WERI-Rb-1 (cell line): ENCODE data around the gene FAM200C.

Experiments
- DNase-seq: peaks from one replicate; pipeline ENCODE4 v3.0.0-alpha.2; 2020
- H3K27ac ChIP-seq: fragments of 250-450 bp; sonication (Bioruptor Pico); 2 replicates; pipeline ENCODE4 v1.5.1; 2020; ENCODE audit warnings: mild to moderate bottlenecking, moderate library complexity
- H3K27me3 ChIP-seq: fragments of 250-450 bp; sonication (Bioruptor Pico); 2 replicates; pipeline ENCODE4 v1.5.1; 2021; ENCODE audit warnings: mild to moderate bottlenecking, low read depth, moderate library complexity; ENCODE audit not compliant: insufficient read depth, severe bottlenecking
- H3K36me3 ChIP-seq: fragments of 250-450 bp; sonication (Bioruptor Pico); 2 replicates; pipeline ENCODE4 v1.5.1; 2020; ENCODE audit warnings: mild to moderate bottlenecking, moderate library complexity
- H3K4me3 ChIP-seq: 2 replicates; pipeline ENCODE4 v1.5.1; 2011; ENCODE audit warnings: low read depth, mild to moderate bottlenecking, control low read depth, low read length
- H3K9me3 ChIP-seq: fragments of 250-450 bp; sonication (Bioruptor Pico); 2 replicates; pipeline ENCODE4 v1.5.1; 2021; ENCODE audit warnings: mild to moderate bottlenecking, moderate library complexity; ENCODE audit not compliant: severe bottlenecking
- TF ChIP-seq, protein P1 (sequence below): IDR thresholded peaks from 2 replicates; pipeline ENCODE4 v1.5.1; 2011; ENCODE audit warnings: low read depth, mild to moderate bottlenecking, control low read depth, inconsistent platforms, low read length

Gene FAM200C

DNA sequence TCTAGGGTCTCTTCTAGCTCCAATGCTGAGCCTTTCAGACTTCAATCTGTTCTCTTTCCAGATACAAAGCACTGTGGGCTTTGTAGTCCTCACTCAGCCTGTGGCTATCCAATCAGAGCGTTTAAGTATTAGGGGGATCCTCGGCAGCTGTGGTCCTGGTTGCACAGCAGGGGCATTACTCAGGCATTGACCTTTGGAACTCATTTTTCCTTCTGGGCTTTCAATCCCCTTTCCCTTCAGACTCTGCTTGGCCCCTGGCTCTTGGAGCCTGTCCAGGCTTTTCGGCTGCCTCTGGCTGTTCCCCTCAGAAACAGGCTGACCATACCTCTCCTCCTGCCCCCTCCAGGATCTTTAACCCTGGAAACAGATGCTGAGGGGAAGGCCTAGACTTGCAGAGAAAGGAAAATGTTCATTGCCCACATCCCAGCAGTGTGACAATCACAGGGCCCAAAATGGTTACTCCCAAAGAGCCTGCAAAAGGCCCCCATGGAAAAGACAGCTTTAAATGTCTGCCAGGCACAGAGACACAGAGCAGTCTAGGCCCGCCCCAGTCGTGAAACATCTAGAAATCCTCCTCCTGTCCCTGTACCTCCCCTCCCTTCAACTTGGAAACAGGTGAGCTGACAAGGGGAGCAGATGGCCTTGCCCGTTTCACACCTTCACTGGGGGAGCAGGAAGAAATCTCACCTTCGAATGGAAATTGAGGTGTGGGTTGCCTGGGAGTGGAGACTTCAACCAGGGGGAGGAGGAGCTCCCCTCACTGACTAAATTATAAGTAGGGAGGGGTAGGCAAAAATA is 43.1 kb downstream of the FAM200C start:
- Histone ChIP-seq H3K9me3 (no peaks in the 10 kb centered on the region), H3K36me3 (no peaks in the 10 kb centered on the region), H3K27me3 (no peaks in the 10 kb centered on the region), H3K4me3 (no peak overlapping the region), H3K27ac (no peak overlapping the region)
- TF ChIP-seq, protein P1, sequence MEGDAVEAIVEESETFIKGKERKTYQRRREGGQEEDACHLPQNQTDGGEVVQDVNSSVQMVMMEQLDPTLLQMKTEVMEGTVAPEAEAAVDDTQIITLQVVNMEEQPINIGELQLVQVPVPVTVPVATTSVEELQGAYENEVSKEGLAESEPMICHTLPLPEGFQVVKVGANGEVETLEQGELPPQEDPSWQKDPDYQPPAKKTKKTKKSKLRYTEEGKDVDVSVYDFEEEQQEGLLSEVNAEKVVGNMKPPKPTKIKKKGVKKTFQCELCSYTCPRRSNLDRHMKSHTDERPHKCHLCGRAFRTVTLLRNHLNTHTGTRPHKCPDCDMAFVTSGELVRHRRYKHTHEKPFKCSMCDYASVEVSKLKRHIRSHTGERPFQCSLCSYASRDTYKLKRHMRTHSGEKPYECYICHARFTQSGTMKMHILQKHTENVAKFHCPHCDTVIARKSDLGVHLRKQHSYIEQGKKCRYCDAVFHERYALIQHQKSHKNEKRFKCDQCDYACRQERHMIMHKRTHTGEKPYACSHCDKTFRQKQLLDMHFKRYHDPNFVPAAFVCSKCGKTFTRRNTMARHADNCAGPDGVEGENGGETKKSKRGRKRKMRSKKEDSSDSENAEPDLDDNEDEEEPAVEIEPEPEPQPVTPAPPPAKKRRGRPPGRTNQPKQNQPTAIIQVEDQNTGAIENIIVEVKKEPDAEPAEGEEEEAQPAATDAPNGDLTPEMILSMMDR, result no peak
- no peak for DNase-seq

DNA sequence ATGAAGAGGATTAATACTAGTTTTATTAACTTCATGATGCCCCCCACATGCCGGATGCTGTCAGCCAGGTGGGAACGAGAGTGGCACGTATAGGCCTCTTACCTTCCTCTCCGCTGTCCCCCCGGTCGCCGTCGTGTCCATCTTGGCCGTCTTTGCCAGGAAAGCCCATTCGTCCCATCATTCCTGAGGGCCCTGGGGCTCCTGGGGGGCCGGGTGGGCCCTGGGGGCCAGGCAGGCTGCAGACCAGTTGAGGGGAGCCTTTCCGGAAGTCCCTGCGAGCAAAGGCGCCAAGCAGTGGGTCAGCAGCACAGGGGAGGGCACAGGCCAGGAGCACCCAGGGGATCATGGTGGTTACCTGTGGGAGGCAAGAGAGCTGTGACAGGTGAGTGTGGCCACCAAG is 45.2 kb downstream of the FAM200C start:
- TF ChIP-seq, protein P1, result no peak
- Histone ChIP-seq H3K36me3 (no peaks in the 10 kb centered on the region), H3K4me3 (no peak overlapping the region), H3K27ac (no peak overlapping the region), H3K9me3 (no peaks in the 10 kb centered on the region), H3K27me3 (no peaks in the 10 kb centered on the region)
- DNase-seq, result no peak

DNA sequence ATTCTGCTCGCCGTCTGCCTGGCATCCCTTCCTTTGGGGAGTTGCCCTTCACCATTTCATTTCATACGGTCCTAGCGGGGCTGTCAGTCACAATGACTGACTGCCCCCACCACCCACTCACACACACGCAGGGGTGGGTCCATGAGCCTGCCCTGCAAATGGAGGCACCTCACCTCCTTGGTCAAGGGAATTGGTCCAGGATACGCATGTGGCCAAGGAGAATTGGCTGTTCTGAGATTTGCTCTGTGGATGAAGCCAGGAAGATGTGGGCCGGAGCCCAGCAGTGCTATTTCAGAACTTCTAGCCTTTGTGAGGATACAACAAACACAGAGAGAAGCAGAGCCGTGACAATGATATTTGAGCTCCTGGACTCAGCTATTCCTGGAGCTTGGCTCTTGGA is 46.5 kb downstream of the FAM200C start:
- Histone ChIP-seq H3K9me3 (no peaks in the 10 kb centered on the region), H3K27ac (no peak overlapping the region), H3K27me3 (no peaks in the 10 kb centered on the region), H3K4me3 (no peak overlapping the region), H3K36me3 (no peaks in the 10 kb centered on the region)
- TF ChIP-seq, protein P1, result no peak
- DNase-seq, result no peak

DNA sequence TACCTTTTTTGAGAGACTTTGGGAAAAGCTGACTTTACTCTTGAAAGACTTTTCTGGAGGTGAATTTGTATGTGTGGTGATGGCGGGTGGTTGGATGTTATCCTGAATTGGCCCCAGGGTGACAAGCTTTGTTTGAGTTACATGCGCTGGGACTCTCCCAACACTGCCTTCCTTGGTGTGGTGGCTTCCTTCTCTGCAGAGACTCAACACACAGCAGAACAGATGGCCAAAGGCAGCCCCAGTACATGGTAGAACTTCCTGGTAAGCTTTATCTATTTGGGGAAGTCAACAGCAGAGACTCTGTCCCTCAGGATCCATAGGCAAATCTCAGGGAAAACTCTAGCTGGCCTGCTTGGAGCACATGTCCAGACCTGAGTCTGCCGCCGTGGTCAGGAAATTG is 47.5 kb downstream of the FAM200C start:
- Histone ChIP-seq H3K27ac (no peak overlapping the region), H3K36me3 (no peaks in the 10 kb centered on the region), H3K27me3 (no peaks in the 10 kb centered on the region), H3K4me3 (no peak overlapping the region), H3K9me3 (no peaks in the 10 kb centered on the region)
- DNase-seq, result no peak
- TF ChIP-seq, protein P1, result no peak

DNA sequence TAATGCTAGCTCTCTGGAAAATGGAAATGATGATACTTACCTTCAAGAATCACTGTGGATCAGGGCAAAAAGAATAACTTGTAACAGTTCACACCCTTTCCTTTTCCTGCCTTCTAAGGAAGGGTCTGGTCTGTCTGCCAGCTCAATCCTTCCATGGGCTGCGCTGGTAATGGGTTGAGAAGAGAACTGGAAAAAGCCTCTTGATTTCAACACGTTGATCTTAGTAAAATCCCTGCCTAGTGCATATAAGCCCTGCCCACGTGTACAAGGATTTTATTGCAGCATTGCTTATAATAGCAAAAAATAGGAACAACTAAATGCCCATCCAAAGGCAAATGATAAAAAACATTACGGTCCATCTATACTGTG is 49.9 kb downstream of the FAM200C start:
- H3K36me3 ChIP-seq, result no peaks in the 10 kb centered on the region
- TF ChIP-seq, protein P1, result no peak
- H3K27me3 ChIP-seq, result no peaks in the 10 kb centered on the region
- DNase-seq, result no peak
- no peaks in the 10 kb centered on the region for H3K9me3 ChIP-seq
- no peak overlapping the region for H3K27ac ChIP-seq
- H3K4me3 ChIP-seq, result no peak overlapping the region
